NCI-H1417 treated with DMSO at 0.1 percent for 48 hours (cell line): ENCODE measurements around the gene KIAA0825.

Experiments used
- DNase-seq: peaks from one replicate; lab custom pipeline; 2025; lab: John Stamatoyannopoulos, UW

KIAA0825 gene

GRCh38 chr5:94240596-94240992, 377.8 kb downstream of the KIAA0825 start:
- no peak for DNase-seq

- DNase-seq: no peak
Measured at GRCh38 chr5:94240134-94240533, 378.3 kb downstream of the KIAA0825 start.

- no peak for DNase-seq
Measured at GRCh38 chr5:94239266-94239665, 379.1 kb downstream of the KIAA0825 start.

GRCh38 chr5:94234987-94235386, 383.4 kb downstream of the KIAA0825 start:
- DNase-seq: no peak

GRCh38 chr5:94228791-94229190, 389.6 kb downstream of the KIAA0825 start:
- DNase-seq: no peak

GRCh38 chr5:94223235-94223634, 395.2 kb downstream of the KIAA0825 start:
- DNase-seq: no peak

- DNase-seq: no peak
Measured at GRCh38 chr5:94218374-94218773, 400.0 kb downstream of the KIAA0825 start.

- no peak for DNase-seq
Measured at GRCh38 chr5:94217745-94218144, 400.7 kb downstream of the KIAA0825 start.

- DNase-seq: no peak
Measured at GRCh38 chr5:94217216-94217615, 401.2 kb downstream of the KIAA0825 start.

- DNase-seq: no peak
Measured at GRCh38 chr5:94212476-94212875, 405.9 kb downstream of the KIAA0825 start.

- no peak for DNase-seq
Measured at GRCh38 chr5:94209774-94210355, 408.5 kb downstream of the KIAA0825 start.

- DNase-seq: no peak
Measured at GRCh38 chr5:94209272-94209671, 409.1 kb downstream of the KIAA0825 start.

- DNase-seq: no peak
Measured at GRCh38 chr5:94199566-94199965, 418.8 kb downstream of the KIAA0825 start.

- DNase-seq: no peak
Measured at GRCh38 chr5:94197970-94198369, 420.4 kb downstream of the KIAA0825 start.

- DNase-seq: no peak
Measured at GRCh38 chr5:94196953-94197352, 421.5 kb downstream of the KIAA0825 start.

GRCh38 chr5:94192658-94193391, 425.6 kb downstream of the KIAA0825 start:
- no peak for DNase-seq

- DNase-seq: no peak
Measured at GRCh38 chr5:94191604-94192003, 426.8 kb downstream of the KIAA0825 start.

- DNase-seq: no peak
Measured at GRCh38 chr5:94188725-94189124, 429.7 kb downstream of the KIAA0825 start.

- no peak for DNase-seq
Measured at GRCh38 chr5:94184870-94185269, 433.5 kb downstream of the KIAA0825 start.

- DNase-seq: no peak
Measured at GRCh38 chr5:94181895-94182294, 436.5 kb downstream of the KIAA0825 start.

GRCh38 chr5:94180761-94181160, 437.6 kb downstream of the KIAA0825 start:
- DNase-seq: no peak

- no peak for DNase-seq
Measured at GRCh38 chr5:94175912-94176311, 442.5 kb downstream of the KIAA0825 start.

GRCh38 chr5:94174748-94175411, 443.5 kb downstream of the KIAA0825 start:
- DNase-seq: no peak
